GM18520 (cell line): ENCODE results near the gene LCK.
"Not testable (repeated sequence)": the region's sequence is repeated elsewhere in the genome, so short reads cannot be mapped to it uniquely, and the experiment has no call there.

Experiments used
- ATAC-seq: cut with Tn5 transposase; IDR thresholded peaks from one replicate; pipeline ENCODE4 v1.9.1; 2021; ENCODE audit not compliant: unreplicated experiment

Gene LCK

DNA sequence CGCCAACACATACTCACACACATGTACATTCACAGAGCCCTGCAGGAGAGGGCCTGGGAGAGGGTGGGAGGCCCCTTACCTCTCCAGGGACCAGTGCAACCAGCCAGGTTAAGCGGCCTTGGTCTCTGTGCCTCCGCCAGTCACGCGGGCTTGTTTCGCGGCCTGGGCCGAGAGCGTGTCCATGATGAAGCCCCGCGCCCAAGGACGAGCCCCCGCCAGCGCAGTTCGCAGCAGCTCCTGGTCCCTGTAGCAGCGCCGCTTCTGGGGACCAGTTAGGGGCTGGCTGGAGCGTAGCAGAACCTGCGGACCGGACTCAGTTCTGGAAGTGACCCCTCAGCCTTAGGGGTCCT is 11.3 kb upstream of the LCK start:
- no peak for ATAC-seq

DNA sequence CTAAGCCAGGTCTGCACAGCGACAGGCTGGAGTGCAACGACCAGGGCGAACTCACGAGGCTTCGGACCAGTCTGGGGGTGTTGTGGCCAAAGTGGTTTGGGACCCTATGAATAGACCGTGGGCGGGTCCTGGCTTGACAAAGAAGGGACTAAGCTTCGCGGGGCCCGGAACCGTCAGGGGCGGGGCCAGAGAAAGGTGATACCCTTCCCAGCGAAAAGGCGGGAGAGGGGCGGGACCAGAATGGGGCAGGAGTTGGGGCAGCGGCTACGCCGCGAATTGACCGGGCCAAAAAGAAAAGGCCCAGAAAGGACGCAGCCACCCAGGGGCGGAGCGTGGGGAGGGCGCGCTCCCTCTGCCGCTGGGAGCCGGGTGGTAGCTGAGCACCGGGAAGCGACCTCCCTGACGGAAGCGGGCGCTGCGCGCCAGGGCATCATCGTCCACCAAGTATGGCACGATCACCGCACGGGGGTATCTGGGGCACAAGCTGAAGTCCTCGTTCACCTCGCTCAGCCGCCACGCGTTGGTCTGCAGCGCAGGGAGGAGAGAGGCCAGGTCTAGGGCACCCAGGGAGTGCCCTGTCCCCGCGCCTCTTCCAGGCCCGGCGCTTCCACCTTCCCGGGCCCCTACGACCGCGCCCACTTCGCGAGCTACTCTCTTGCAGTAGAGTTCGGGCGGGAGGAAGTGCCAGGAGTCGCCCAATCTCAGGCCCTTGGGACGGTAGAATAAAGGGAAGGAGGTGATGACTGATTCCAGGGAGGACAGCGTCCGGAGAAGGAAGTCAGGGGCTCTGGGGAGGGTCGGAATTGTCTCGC is 10.7 kb upstream of the LCK start:
- ATAC-seq = no peak

DNA sequence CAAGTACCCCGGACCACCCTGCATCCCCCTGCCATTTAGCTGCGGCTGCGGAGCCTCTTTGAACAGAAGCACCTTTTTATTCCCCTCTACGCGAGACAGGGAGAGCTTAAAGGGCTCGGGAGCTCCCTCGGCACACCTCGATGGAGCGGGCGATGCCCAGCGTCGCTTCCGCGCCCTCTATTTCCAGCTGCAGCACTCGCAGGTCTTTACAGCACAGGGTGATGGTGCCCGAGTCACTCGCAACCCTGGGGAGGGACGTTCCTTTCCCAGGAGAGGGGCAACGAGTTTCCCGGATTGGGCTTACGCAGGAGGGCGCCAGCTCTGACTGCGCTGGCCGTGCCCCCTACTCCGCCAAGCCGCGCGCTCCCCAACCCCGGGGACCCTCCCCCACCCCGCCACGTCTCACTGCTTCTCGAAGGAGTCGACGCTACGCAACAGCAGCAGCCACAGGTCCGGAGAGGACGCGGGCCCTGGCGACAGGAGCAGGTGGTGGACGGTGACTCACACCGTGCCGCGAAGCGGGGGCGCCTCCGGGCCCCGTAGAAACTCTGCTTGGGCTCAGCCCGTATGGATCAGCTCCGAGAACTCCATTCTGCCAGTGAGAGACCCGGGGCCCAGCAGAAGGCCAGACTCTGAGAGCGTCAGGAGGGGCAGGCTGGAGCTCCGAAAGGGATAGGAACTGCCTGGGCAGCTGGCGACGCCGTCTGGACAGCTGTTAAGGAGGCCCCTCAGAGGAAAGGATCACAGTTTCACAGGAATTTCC is 9.9 kb upstream of the LCK start:
- ATAC-seq = no peak

DNA sequence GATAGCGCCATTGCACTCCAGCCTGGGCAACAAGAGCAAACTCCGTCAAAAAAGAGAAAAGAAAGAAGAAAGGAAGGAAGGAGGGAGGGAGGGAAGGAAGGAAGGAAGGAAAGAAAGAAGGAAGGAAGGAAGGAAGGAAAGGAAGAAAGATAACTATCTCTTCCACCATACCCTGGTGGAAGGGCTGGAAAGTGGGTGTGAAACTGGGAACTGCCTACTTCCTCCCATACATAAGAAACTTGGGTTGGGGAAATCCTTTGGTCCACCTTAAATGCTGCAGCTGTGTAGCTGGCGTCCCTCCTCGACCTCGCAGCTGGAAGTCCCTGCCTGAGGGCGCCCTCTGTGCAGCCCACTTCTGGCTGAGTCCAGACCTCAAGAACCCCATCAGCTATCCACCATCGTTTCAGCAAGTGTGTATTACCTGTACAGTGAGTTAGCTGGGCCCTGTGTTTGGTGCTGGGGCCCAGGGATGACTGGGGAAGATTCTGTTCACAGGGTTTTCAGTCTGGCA is 8.7 kb upstream of the LCK start:
- no peak for ATAC-seq

DNA sequence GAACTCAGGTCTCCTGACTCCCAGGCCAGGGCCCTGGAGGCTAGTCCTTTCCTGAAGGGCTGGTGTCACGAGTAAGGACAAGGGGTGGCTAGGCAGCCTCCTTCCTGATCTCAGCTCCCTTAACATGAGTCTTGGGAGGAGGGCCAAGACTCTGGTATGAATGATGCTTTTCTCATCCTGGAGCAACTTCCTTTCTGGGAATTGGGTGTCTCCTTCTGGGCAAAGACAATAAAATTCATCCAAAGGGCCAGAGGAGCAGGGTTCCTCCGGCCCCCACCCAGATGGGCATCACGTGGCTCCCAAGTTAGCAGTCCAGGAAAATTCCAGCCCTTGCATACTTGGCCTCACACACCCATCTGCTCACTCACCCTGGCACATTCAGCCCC is 4.2 kb upstream of the LCK start, which contains the start of gene FAM167B:
Gene FAM167B, plus strand, starts transcription at position 335 of the 386 bp plus-strand sequence. CDS start 200 bp downstream, outside the sequence.
- no peak for ATAC-seq

DNA sequence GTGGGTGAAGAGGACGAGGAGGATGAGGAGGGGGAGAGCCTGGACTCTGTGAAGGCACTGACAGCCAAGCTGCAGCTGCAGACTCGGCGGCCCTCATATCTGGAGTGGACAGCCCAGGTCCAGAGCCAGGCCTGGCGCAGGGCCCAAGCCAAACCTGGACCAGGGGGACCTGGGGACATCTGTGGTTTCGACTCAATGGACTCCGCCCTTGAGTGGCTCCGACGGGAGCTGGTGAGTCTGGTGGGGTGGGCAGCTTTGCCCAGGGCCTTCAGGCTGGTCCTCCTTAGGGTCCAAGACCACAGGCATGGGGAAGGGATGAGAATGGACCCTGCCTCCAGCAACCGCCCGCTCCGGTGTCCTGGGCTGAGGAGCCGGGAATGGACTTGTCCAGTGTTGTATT is 3.6 kb upstream of the LCK start:
- no peak for ATAC-seq

DNA sequence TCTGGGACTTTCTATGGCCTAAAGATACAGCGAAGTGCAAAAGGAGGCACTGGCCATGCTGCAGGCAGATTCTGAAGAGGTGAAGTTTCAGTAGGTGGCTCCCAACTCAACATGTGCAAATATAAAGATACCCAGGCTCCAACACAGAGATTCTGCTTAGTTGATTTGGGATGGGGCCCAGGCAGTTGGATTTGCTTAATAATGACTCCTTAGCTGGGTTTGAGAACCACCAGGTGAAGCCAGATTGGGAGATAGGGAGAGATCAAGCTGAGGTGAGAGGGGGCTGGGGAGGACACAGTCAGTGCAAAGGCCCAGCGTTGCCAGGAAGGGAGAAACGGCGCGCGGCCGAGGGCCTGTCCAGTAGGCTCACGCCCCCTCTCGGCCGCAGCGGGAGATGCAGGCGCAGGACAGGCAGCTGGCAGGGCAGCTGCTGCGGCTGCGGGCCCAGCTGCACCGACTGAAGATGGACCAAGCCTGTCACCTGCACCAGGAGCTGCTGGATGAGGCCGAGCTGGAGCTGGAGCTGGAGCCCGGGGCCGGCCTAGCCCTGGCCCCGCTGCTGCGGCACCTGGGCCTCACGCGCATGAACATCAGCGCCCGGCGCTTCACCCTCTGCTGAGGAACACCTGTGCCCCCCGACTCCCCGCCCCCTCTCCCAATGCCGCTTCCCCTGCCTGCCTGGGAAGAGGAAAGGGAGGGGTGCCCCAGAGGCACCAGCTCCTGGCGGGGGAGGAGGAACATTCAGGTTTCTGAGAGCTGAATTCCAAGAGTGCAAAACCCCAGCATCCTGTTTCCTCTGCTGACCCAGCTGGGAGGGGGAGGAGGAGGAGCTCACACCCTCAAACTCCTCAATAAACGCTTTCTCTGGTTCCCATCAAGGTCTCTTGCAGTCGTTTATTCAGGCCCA is 2.8 kb upstream of the LCK start:
- no peak for ATAC-seq

DNA sequence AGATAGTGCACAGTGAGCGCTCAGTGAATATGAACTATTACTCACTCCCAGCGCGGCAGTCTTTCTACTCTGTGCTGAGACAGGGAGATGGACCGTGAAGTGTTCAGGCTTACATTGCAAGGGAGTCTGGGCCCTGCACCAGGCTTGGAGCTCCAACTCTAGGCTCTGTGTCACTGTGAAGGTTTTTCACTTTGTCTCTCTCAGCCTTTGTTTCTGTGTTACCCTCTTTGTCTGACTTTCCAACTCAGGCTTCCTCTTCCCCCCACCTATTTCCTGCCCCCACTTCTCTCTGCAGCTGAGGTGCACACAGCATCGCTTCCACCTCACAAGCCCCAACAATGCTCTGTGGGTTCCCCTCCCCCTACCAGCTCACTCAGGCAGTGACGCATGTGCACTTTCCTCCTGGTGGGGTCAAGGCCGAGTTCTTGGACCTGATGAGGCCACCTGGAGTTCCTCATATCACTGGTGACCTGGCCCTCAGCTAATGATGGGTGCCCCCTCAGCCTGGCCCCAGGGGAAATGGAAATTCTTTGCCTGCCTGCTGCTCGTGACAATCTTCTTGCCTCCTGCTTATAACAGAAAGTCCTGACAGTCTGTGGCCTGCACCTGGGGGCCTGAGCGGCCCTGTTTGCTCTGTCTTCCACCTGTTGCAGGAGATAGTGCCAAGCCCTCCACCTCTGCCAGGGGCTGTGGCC is 1.1 kb upstream of the LCK start:
- peak; percentile 36 for ATAC-seq

DNA sequence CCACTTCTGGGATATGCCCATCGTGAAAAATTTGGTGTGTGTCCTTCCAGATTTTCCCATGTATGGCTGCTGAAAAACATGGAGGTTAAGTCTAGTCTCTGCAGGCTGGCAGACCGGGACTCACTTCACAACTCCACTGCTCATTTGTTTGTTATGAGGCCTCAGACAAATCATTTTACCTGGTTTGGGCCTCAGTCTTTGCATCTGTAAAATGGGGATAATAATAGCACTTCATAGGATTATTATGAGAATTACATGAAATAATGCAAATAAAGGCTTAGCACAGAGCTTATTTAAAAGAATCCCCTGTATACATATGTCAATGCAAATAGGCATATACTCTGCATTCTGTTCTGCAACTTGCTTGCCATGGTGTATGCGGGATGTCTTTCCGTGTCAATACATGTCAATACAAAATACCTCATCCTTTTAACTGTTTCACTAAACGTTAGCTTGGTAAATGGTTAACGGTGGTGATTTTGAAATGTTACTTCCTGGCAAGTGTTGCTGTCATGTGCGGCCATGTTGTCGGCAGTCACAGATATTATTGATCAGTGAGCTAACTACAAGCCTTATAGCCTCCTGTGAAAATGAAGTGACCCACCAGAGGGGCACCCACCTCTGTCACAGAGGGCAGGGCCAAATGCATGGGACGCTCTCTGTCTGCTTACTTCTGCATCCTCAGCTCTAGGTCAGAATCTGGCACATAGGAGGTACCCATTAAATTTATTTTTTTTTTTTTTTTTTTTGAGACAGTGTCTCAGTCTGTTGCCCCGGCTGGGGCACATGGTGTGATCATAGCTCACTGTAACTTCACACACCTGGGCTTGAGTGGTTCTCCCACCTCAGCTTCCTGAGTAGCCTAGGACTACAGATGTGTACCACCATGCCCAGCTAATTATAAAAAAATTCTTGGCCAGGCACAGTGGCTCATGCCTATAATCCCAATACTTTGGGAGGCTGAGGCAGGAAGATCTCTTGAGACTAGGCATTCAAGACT is 4.3 kb downstream of the LCK start:
- ATAC-seq = no peak

DNA sequence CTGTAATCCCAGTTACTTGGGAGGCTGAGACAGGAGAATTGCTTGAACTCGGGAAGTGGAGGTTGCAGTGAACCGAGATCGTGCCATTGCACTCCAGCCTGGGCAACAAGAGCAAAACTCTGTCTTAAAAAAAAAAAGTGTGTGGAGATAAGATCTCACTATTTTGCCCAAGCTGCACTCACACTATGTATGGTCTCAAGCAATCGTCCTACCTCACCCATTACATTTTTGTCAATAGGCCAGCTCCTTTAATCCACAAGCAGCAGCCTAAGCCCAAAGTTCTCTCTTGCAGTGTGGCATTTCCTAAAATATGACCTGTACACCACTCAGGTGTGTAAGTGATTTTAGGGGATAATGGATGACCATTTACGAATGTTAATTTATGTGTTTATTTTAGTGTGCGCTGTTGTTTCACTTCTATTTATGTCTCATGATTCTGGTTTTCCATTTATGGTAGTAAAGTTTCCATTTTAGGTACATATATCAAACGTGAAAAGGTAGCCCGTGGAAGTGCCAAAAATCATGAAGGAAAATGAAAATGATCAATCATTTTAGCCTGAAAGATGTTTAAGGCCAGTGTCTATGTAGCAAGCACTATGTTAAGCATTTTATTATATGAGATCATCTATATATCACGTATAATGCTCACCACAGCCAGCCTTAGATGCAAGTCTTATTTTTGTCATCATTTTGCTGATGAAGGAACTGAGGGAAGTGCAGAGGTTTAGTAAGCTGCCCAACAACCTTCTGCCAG is 5.6 kb downstream of the LCK start:
- ATAC-seq = no peak

DNA sequence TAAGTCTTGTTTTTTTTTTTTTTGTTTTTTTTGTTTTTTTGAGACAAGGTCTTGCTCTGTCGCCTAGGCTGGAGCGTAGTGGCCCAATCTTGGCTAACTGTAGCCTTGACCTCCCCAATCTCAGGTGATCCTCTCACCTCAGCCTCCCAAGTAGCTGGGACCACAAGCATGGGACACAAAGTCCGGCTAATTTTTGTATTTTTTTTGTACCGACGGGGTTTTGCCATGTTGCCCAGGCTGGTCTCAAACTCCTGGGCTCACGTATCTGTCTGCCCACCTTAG is 6.1 kb downstream of the LCK start:
- ATAC-seq = no peak

DNA sequence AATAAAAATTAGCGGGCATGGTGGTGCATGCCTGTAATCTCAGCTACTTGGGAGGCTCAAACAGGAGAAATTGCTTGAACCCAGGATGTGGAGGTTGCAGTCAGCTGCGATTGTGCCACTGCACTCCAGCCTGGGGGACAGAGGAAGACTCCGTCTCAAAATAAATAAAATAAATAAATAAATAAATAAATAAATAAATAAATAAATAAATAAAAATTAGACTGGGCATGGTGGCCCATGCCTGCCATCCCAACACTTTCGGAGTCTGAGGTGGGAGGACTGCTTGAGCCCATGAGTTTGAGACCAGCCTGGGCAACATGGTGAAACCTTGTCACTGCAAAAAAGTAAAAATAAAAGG is 12.2 kb downstream of the LCK start:
- ATAC-seq = not testable (repeated sequence)

DNA sequence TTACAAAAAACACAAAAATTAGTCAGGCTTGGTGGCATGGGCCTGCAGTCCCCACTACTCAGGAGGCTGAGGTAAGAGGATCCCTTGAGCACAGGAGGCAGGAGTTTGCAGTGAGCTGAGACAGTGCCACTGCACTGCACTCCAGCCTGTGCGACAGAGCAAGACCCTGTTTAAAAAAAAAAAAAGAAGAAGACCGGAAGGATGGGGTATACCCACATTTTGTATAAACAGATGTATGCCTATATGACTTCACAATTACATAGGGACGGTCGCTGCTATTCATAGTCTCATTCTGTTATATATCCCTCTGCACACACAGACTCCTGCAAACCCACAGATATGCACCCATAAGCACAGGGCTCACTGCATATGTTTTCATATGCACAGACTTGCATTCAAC is 12.7 kb downstream of the LCK start:
- ATAC-seq = no peak

DNA sequence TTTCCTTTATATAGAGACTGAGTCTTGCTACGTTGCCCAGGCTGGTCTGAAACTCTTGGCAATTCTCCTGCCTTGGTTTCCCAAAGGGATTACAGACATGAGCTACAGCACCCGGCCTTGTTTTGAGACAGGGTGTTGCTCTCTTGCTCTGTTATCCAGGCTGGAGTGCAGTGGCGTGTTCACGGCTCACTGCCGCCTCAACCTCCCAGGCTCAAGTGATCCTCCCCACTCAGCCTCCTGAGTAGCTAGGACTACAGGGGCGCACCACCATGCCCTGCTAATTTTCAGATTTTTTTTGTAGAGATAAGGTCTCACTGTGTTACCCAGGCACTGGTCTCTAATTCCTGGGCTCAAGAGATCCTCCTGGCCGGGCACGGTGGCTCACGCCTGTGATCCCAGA is 14.8 kb downstream of the LCK start:
- no peak for ATAC-seq

DNA sequence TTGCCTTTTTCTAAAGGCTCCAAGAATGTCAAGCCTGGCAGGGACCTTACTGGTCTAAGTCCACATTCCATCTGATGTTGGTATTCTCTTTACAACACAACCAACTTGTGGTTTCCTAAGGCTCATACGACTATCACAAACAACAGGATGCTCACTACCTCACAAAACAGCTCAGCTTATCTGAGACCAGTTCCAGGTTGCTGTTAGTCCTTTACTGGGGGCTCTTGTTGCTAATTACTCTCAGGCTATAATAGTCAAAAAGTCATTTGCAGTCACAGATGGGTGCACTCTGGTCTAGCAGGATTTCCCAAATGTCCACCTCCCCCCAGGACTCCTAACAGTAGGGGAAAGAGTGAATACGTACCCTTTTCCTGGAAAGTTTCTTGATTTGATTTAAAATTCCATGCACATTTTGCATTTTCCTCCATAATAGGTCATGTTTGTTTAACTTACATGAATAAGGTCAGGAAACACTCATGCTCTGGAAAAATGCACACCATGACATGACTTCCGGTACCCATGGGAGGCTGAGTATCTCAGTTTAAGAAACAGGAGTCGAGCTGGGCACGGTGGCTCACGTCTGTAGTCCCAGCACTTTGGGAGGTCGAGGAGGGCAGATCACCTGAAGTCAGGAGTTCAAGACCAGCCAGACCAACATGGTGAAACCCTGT is 16.0 kb downstream of the LCK start:
- no peak for ATAC-seq

DNA sequence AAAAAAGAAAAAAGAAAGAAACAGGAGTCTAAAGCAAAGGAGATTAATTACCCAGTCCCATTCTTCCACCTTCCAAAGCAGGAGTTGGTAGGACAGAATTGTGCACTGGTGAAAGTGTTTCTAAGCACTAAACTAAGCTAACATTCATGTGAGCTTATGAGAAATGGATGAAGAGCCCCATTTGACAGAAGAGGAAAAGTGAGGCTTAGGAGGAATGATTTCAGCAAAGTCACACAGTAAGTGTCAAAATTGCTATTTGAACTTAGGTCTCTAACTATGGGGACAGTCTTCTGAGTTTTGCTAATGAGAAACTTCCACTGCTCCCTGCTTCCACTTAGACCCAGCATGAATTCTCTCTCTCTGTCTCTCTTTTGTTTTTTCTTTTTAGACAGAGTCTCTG is 18.7 kb downstream of the LCK start:
- ATAC-seq = no peak

DNA sequence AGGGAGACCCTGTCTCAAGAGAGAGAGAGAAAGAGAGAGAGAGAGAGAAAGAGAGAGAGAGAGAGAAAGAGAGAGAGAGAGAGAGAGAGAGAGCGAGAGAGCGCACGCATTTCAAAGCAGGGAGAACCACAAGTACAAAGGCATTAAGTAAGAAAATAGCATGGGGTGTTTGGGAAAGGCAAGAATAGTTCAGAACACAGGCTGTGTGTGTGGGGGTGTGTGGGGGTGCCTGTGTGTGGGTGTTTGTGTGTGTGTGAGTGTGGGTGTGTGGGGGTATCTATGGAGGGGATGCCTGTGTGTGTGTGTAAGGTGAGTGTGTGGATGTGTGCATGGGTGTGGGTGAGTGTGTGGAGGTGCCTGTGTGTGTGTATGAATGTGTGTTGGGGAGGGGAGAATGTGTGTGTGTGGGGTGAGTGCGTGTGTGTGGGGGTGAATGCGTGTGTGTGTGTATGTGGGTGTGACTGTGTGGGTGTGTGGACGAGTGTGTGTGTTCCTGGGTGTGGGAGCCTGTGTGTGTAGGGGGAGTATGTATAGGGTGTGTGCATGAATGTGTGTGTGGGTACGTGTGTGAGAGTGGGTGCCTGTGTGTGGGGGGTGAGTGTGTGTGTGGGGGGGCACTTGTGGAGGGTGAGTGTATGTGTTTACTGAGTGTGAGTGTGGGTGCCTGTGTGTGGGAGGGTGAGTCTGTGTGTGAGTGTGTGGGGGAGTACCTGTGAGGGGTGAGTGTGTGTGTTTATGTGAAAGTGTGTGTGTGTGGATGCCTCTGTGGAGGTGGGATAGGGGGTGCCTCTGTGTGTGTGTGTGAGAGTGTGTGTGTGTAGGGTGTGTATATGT is 21.7 kb downstream of the LCK start:
- ATAC-seq = no peak
